Measurements from ENCODE around the gene IFNAR2.

DNA sequence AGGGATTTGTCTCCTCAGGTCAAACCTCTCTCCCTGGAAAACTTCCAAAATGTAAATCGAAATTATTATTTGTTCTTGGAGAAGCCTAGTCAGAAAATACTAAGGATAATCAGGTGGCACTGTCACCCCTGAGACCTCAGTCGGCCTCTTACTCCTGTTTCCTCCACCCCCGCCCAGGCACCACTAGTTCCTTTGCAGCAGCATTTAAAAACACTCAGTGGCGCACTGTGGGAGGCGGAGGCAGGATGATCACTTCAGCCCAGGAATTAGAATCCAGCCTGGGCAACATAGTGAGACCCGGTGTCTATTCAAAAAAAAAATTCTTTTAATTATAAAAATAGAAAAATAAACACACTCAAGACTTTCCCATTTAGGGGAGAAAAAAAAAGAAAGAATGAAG, 18.0 kb upstream of the IFNAR2 start:
- TF ChIP-seq, protein P1, sequence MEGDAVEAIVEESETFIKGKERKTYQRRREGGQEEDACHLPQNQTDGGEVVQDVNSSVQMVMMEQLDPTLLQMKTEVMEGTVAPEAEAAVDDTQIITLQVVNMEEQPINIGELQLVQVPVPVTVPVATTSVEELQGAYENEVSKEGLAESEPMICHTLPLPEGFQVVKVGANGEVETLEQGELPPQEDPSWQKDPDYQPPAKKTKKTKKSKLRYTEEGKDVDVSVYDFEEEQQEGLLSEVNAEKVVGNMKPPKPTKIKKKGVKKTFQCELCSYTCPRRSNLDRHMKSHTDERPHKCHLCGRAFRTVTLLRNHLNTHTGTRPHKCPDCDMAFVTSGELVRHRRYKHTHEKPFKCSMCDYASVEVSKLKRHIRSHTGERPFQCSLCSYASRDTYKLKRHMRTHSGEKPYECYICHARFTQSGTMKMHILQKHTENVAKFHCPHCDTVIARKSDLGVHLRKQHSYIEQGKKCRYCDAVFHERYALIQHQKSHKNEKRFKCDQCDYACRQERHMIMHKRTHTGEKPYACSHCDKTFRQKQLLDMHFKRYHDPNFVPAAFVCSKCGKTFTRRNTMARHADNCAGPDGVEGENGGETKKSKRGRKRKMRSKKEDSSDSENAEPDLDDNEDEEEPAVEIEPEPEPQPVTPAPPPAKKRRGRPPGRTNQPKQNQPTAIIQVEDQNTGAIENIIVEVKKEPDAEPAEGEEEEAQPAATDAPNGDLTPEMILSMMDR (IDR thresholded peaks at IDR 0.05), result no peak
- no peak for TF ChIP-seq POLR2A (IDR thresholded peaks at IDR 0.05)

Data from adrenal gland (tissue), 5 donors.